NT2/D1 (cell line): Measurements from ENCODE around the gene TNS3.

Experiments
- DNase-seq: peaks from one replicate; pipeline ENCODE4 v3.0.0-alpha.2; 2011; ENCODE audit warnings: low read depth, low spot score
- H3K27me3 ChIP-seq: 2 replicates; pipeline ENCODE4 v1.6.0; 2011; ENCODE audit warnings: mild to moderate bottlenecking; ENCODE audit not compliant: insufficient read length, insufficient read depth
- H3K36me3 ChIP-seq: 2 replicates; pipeline ENCODE4 v1.6.1; 2011; ENCODE audit warnings: mild to moderate bottlenecking, low read length, mixed read lengths; ENCODE audit not compliant: insufficient read depth, insufficient read length
- H3K4me1 ChIP-seq: 2 replicates; pipeline ENCODE4 v1.5.1; 2011; ENCODE audit not compliant: insufficient read depth, insufficient read length
- H3K4me3 ChIP-seq: 2 replicates; pipeline ENCODE4 v1.5.1; 2011; ENCODE audit warnings: low read depth; ENCODE audit not compliant: insufficient read length
- H3K9ac ChIP-seq: 2 replicates; pipeline ENCODE4 v1.6.0; 2011; ENCODE audit warnings: low read depth; ENCODE audit not compliant: insufficient read length
- H3K9me3 ChIP-seq: 2 replicates; pipeline ENCODE4 v1.5.1; 2011; ENCODE audit warnings: mild to moderate bottlenecking, low read length; ENCODE audit not compliant: insufficient read depth
- SUZ12 ChIP-seq: IDR thresholded peaks from 2 replicates; pipeline ENCODE4 v1.6.1; 2011; ENCODE audit not compliant: insufficient read length, insufficient read depth; ENCODE audit errors: extremely low read depth
- YY1 ChIP-seq: IDR thresholded peaks from 2 replicates; pipeline ENCODE4 v1.6.1; 2011; ENCODE audit not compliant: insufficient read length, insufficient read depth
- ZNF274 ChIP-seq: IDR thresholded peaks from 2 replicates; pipeline ENCODE4 v1.6.1; 2011; ENCODE audit warnings: mild to moderate bottlenecking, low read depth, low read length

Gene TNS3

GRCh38 chr7:47518827-47519226, 63.1 kb downstream of the TNS3 start:
- Histone ChIP-seq H3K4me3 (no peak overlapping the region), H3K9me3 (no peaks in the 10 kb centered on the region), H3K36me3 (peaks cover 78% of the 10 kb centered on the region), H3K4me1 (peaks cover 5% of the 10 kb centered on the region), H3K9ac (no peak overlapping the region), H3K27me3 (no peaks in the 10 kb centered on the region)
- no peak for TF ChIP-seq YY1
- TF ChIP-seq SUZ12, result no peak
- TF ChIP-seq ZNF274, result no peak
- DNase-seq, result no peak

- Histone ChIP-seq H3K4me3 (no peak overlapping the region), H3K4me1 (peaks cover 5% of the 10 kb centered on the region), H3K27me3 (no peaks in the 10 kb centered on the region), H3K9me3 (no peaks in the 10 kb centered on the region), H3K9ac (no peak overlapping the region), H3K36me3 (peaks cover 69% of the 10 kb centered on the region)
- DNase-seq, result no peak
- TF ChIP-seq SUZ12 (no peak), YY1 (no peak), ZNF274 (no peak)
Measured at GRCh38 chr7:47517821-47518480, 64.0 kb downstream of the TNS3 start.

GRCh38 chr7:47516985-47517600, 64.8 kb downstream of the TNS3 start:
- Histone ChIP-seq H3K9me3 (no peaks in the 10 kb centered on the region), H3K4me3 (no peak overlapping the region), H3K9ac (no peak overlapping the region), H3K4me1 (peaks cover 5% of the 10 kb centered on the region), H3K27me3 (no peaks in the 10 kb centered on the region), H3K36me3 (peaks cover 65% of the 10 kb centered on the region)
- DNase-seq, result no peak
- TF ChIP-seq SUZ12, result no peak
- no peak for TF ChIP-seq YY1
- no peak for TF ChIP-seq ZNF274

- DNase-seq, result no peak
- Histone ChIP-seq H3K9ac (no peak overlapping the region), H3K27me3 (no peaks in the 10 kb centered on the region), H3K36me3 (peaks cover 65% of the 10 kb centered on the region), H3K4me3 (no peak overlapping the region), H3K4me1 (peaks cover 3% of the 10 kb centered on the region), H3K9me3 (no peaks in the 10 kb centered on the region)
- no peak for TF ChIP-seq SUZ12
- TF ChIP-seq ZNF274, result no peak
- TF ChIP-seq YY1, result no peak
Measured at GRCh38 chr7:47516386-47516785, 65.5 kb downstream of the TNS3 start.

GRCh38 chr7:47515305-47515834, 66.5 kb downstream of the TNS3 start:
- H3K4me3 ChIP-seq, result no peak overlapping the region
- H3K27me3 ChIP-seq, result no peaks in the 10 kb centered on the region
- TF ChIP-seq YY1 (no peak), SUZ12 (no peak), ZNF274 (no peak)
- H3K4me1 ChIP-seq, result no peaks in the 10 kb centered on the region
- H3K9ac ChIP-seq, result no peak overlapping the region
- no peaks in the 10 kb centered on the region for H3K9me3 ChIP-seq
- H3K36me3 ChIP-seq, result peaks cover 59% of the 10 kb centered on the region
- no peak for DNase-seq

- H3K4me1 ChIP-seq, result no peaks in the 10 kb centered on the region
- no peak for DNase-seq
- no peaks in the 10 kb centered on the region for H3K27me3 ChIP-seq
- H3K9ac ChIP-seq, result no peak overlapping the region
- H3K36me3 ChIP-seq, result peaks cover 63% of the 10 kb centered on the region
- H3K9me3 ChIP-seq, result no peaks in the 10 kb centered on the region
- no peak overlapping the region for H3K4me3 ChIP-seq
- TF ChIP-seq YY1 (no peak), ZNF274 (no peak), SUZ12 (no peak)
Measured at GRCh38 chr7:47514818-47515217, 67.1 kb downstream of the TNS3 start.

GRCh38 chr7:47514367-47514766, 67.5 kb downstream of the TNS3 start:
- DNase-seq, result no peak
- Histone ChIP-seq H3K27me3 (no peaks in the 10 kb centered on the region), H3K9me3 (no peaks in the 10 kb centered on the region), H3K36me3 (peaks cover 65% of the 10 kb centered on the region), H3K4me1 (no peaks in the 10 kb centered on the region), H3K9ac (no peak overlapping the region), H3K4me3 (no peak overlapping the region)
- TF ChIP-seq ZNF274 (no peak), SUZ12 (no peak), YY1 (no peak)
